22Rv1 (cell line): ENCODE data around the gene KDELR1.

Experiments
- CTCF ChIP-seq: fragments of 450-650 bp; IDR thresholded peaks from 2 replicates; pipeline ENCODE4 v1.5.1; 2017; ENCODE audit warnings: mild to moderate bottlenecking
- ZFX ChIP-seq: fragments of 450-650 bp; IDR thresholded peaks from 2 replicates; pipeline ENCODE4 v1.6.1; 2017; ENCODE audit warnings: antibody characterized with exemption, borderline replicate concordance

GRCh38 chr19:48395499-48395898, 4.1 kb upstream of the KDELR1 start:
- no peak for TF ChIP-seq CTCF
- no peak for TF ChIP-seq ZFX
